ENCODE data around the gene TRMT2A. TPM values are rescaled to one million over a fixed set of nuclear protein-coding genes. Genes with fewer than 3 reads are reported as not detected.

The TRMT2A gene
- total RNA-seq, 3 donors from 2014 or later (not counting 1 experiment from before 2014, with no cell fraction given), result 86.4 to 104 (median 86.5) TPM

DNA sequence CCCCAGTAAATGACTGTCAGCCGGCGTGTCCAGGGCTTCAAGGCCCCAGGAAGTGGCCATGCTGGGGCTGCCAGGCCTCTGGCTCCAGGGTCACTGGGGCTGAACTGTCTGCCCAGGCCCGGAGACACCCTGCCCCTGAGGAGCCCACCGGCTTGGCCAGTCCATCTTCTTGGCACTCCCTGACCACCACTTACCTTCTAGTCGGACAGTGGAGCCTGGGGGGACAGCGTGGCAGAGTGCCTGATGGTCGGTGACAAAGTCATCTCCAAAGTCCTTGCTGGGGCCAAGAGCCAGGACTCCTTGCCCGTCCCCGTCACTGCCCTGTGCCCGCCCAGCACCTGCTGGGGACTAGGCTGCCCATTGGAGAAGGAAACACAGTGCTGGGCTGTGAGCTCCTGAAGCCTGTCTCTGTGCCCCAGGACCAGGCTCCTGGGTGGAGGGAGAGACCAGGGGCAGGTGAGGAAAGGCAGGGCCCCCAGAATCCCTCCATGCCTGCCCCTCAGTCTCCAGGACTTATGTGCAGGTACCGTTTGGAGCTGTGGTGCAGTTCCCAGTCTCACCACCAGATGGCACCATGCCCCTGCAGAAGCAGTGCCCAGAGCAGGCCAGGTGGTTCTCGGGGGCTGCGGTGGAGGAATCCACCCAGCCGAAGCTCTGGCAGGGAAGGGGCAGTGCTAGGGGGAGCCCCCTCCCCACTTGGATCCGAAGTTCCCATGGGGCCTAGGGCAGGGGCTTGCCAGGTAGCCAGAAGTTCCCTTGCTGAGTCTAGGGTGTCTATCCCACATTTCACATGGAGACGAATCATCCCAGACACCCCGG lies 39.8 kb upstream of the TRMT2A start:
- DNase-seq, result peak; percentile 89 to 93
- Histone ChIP-seq H3K9me3 (ENCODE audit: control insufficient read depth, insufficient read depth, low read length) (no peaks in the 10 kb centered on the region), H3K27ac (ENCODE audit: low read length) (no peak overlapping the region), H3K27me3 (ENCODE audit: control insufficient read depth, insufficient read depth, low read length) (peaks cover 4% of the 10 kb centered on the region), H3K4me1 (ENCODE audit: control insufficient read depth, insufficient read depth, low read length) (peaks cover 21% of the 10 kb centered on the region), H3K4me3 (ENCODE audit: low read length) (no peak overlapping the region), H3K36me3 (ENCODE audit: control insufficient read depth, insufficient read depth, low read length) (no peaks in the 10 kb centered on the region)
- intact Hi-C loops (cut with micrococcal nuclease), result loop anchor here (1.0 to 5.0 kb wide), 3 partner anchors 111 to 300 kb away; partner anchors contain the start of gene RTN4R
- H3K27me3 Mint-ChIP-seq (ENCODE audit: low read depth in 2 of 2), result peaks cover 0 to 4% of the 10 kb centered on the region in 2 donors
- TF ChIP-seq, protein P1, sequence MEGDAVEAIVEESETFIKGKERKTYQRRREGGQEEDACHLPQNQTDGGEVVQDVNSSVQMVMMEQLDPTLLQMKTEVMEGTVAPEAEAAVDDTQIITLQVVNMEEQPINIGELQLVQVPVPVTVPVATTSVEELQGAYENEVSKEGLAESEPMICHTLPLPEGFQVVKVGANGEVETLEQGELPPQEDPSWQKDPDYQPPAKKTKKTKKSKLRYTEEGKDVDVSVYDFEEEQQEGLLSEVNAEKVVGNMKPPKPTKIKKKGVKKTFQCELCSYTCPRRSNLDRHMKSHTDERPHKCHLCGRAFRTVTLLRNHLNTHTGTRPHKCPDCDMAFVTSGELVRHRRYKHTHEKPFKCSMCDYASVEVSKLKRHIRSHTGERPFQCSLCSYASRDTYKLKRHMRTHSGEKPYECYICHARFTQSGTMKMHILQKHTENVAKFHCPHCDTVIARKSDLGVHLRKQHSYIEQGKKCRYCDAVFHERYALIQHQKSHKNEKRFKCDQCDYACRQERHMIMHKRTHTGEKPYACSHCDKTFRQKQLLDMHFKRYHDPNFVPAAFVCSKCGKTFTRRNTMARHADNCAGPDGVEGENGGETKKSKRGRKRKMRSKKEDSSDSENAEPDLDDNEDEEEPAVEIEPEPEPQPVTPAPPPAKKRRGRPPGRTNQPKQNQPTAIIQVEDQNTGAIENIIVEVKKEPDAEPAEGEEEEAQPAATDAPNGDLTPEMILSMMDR (IDR thresholded peaks at IDR 0.05), result peak; percentile 95
- no peaks in the 10 kb centered on the region for H3K36me3 Mint-ChIP-seq
- H3K9me3 Mint-ChIP-seq, result no peaks in the 10 kb centered on the region
- peaks cover 0 to 4% of the 10 kb centered on the region in 2 donors for H3K4me1 Mint-ChIP-seq
- no peak overlapping the region for H3K27ac Mint-ChIP-seq
- no peak overlapping the region for H3K4me3 Mint-ChIP-seq
- WGBS (ENCODE audit: insufficient coverage), result 56% methylated on average over 17 of the region's 17 CpGs
- peak; percentile 82 to 95 (median 90) for ATAC-seq

DNA sequence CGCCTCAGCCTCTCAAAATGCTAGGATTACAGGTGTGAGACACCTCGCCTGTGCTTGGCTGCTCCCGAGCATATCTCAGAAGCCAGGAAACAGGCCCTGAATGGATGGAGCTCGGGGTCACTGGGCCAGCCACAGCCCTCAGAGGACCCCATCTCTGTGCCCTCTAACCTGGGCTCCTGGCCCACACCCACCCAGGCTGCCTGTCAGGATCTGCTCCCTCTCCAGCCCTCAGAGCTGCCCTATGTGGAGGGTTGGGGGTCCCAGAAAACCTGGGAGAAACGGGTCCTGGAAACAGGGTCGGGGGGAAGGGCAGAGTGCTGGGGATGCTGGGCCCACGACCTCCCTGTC lies 39.0 kb upstream of the TRMT2A start:
- Mint-ChIP-seq H3K36me3 (no peaks in the 10 kb centered on the region), H3K4me3 (no peak overlapping the region), H3K27me3 (ENCODE audit: low read depth in 2 of 2) (peaks cover 0 to 4% of the 10 kb centered on the region in 2 donors), H3K27ac (no peak overlapping the region), H3K9me3 (no peaks in the 10 kb centered on the region), H3K4me1 (peaks cover 0 to 4% of the 10 kb centered on the region in 2 donors)
- no peak for DNase-seq
- TF ChIP-seq, protein P1 (IDR thresholded peaks at IDR 0.05), result no peak
- Histone ChIP-seq H3K4me1 (ENCODE audit: control insufficient read depth, insufficient read depth, low read length) (peaks cover 21% of the 10 kb centered on the region), H3K4me3 (ENCODE audit: low read length) (no peak overlapping the region), H3K27me3 (ENCODE audit: control insufficient read depth, insufficient read depth, low read length) (peaks cover 4% of the 10 kb centered on the region), H3K36me3 (ENCODE audit: control insufficient read depth, insufficient read depth, low read length) (no peaks in the 10 kb centered on the region), H3K27ac (ENCODE audit: low read length) (no peak overlapping the region), H3K9me3 (ENCODE audit: control insufficient read depth, insufficient read depth, low read length) (no peaks in the 10 kb centered on the region)
- whole genome bisulfite sequencing (ENCODE audit: insufficient coverage), result 57% methylated on average over 7 of the region's 7 CpGs
- intact Hi-C loops (cut with micrococcal nuclease), result loop anchor here (5.0 kb wide), 1 partner anchor 301 kb away; no protein-coding TSS in a partner anchor
- ATAC-seq, result no peak

DNA sequence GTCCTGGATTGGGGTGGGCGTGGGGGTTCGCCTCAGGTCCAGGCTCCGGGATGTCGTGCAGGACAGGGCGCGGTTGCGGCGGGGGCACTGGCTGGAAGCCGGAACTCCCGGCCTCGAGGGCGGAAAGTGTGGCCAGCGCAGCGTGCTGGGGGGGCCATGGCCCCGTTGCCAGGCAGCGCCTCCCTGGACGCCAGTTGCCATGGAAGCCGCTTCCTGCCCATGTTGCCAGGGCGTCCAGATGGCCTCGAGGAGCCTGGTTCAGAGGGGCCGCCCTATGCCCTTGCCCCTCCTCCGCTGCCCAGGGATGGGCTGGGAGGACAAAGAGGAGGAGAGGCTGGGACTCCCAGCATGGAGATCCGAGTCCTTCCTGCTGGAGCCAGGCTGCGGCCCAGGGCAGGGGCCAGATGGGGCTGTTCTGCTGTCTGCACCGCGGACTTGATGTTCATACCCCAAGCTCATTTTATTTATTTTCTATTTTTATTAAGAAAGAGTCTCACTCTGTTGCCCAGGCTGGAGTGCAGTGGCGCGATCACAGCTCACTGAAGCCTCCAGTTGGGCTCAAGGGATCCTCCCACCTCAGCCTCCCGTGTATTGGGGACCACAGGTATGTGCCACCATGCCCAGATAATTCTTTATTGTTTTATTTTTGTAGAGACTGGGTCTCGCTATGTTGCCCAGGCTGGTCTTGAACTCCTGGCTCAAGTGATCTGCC lies 38.5 kb upstream of the TRMT2A start:
- ATAC-seq (peak in 1 of 3 donors; percentile 34), DNase-seq (peak in 1 of 2 donors; percentile 40)
- peaks cover 4% of the 10 kb centered on the region for H3K27me3 ChIP-seq (ENCODE audit: control insufficient read depth, insufficient read depth, low read length)
- H3K27ac ChIP-seq (ENCODE audit: low read length), result no peak overlapping the region
- H3K9me3 ChIP-seq (ENCODE audit: control insufficient read depth, insufficient read depth, low read length), result no peaks in the 10 kb centered on the region
- WGBS (ENCODE audit: insufficient coverage), result 51% methylated on average over 30 of the region's 30 CpGs
- peaks cover 0 to 4% of the 10 kb centered on the region in 2 donors for H3K4me1 Mint-ChIP-seq
- no peak overlapping the region for H3K4me3 ChIP-seq (ENCODE audit: low read length)
- no peak overlapping the region for H3K4me3 Mint-ChIP-seq
- H3K4me1 ChIP-seq (ENCODE audit: control insufficient read depth, insufficient read depth, low read length), result peaks cover 21% of the 10 kb centered on the region
- no peaks in the 10 kb centered on the region for H3K36me3 Mint-ChIP-seq
- no peak overlapping the region for H3K27ac Mint-ChIP-seq
- peaks cover 0 to 4% of the 10 kb centered on the region in 2 donors for H3K27me3 Mint-ChIP-seq (ENCODE audit: low read depth in 2 of 2)
- intact Hi-C loops (cut with micrococcal nuclease), result loop anchor here (5.0 kb wide), 1 partner anchor 302 kb away; no protein-coding TSS in a partner anchor
- TF ChIP-seq, protein P1 (IDR thresholded peaks at IDR 0.05), result no peak
- H3K9me3 Mint-ChIP-seq, result no peaks in the 10 kb centered on the region
- no peaks in the 10 kb centered on the region for H3K36me3 ChIP-seq (ENCODE audit: control insufficient read depth, insufficient read depth, low read length)

Data from natural killer cell (primary cell).